ENCODE results near the gene H6PD. TPM values are rescaled to one million over a fixed set of nuclear protein-coding genes. Genes with fewer than 3 reads are reported as not detected.

The H6PD gene
- total RNA-seq, 8 experiments from 2014 or later: 6.8 to 23.4 (median 9.3) TPM

DNA sequence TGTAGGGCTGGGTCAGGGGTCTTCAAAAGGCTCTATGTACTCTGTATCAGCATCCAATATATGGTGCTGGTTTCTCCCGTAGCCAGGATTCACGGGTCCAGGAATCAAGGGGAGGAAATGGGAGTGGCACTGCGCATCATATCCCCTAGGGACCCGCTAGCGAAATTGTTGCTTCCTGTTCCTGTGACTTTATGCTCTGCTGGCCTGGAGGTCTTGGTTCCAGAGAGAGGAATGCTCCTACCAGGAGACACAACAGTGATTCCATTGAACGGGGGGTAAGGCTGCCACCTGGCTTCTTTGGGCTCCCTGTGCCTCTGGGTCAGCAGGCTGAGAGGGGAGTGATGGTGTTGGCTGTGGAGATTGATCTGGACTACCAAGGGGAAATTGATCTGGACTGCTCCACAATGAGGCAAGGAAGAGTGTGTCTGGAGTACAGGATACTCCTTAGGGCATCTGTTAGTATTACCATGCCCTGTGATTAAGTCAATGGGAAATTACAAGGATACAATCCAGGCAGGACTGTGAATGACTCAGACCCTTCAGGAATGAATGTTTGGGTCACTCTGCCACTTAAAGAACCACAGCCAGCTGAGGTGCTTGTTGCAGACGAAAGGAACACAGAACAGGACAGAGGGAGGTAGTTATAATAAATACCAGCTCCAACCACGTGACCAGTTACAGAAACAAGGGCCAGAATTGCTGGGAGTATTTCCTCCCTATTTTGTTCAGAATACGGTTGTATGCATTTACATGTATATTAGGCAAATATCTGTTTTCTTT is 68.4 kb downstream of the H6PD start:
- H3K27ac ChIP-seq: no peak overlapping the region
- in situ Hi-C loops (cut with MboI; ENCODE audit: low pct_unique_long_range_greater_than_20kb in 2 of 9, low sequenced_read_pairs in 9 of 9, unreplicated experiment in 9 of 9): no loop called here
- no peaks in the 10 kb centered on the region for H3K4me1 ChIP-seq (replicated peaks in 1 of 2)
- WGBS, 10 experiments: 20 to 93% (median 67%) methylated on average over 3 to 7 of the region's 9 CpGs
- H3K4me3 ChIP-seq: no peak overlapping the region
- peak; percentile 53 to 84 (median 79) for ATAC-seq (replicated peaks in 6 of 8)

DNA sequence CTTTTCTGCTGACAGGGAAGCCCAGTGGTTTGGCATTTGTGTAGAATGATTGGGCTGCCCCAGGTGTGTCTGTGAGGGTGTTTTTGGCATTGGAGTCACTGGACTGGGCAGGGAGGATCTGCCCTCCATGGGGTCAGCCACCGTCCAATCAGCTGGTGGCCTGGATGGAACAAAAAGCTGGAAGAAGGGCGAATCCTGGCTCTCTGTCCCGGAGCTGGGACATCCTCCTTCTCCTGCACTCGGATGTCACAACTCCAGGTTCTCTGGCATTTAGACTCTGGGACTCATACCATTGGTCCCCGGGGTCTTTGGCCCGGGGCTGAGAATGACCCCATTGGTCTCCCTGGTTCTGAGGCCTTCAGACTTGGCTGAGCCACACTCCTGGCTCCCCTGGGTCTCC is 69.3 kb downstream of the H6PD start:
- Histone ChIP-seq H3K4me1 (replicated peaks in 1 of 2) (no peaks in the 10 kb centered on the region), H3K27ac (no peak overlapping the region), H3K4me3 (no peak overlapping the region)
- in situ Hi-C loops (cut with MboI; ENCODE audit: low pct_unique_long_range_greater_than_20kb in 2 of 9, low sequenced_read_pairs in 9 of 9, unreplicated experiment in 9 of 9): no loop called here
- ATAC-seq (replicated peaks in 6 of 8): no peak
- WGBS, 10 experiments: 46 to 100% (median 83%) methylated on average over 1 to 6 of the region's 6 CpGs; no CpG with 5 or more reads in 3 of the 10 experiments

DNA sequence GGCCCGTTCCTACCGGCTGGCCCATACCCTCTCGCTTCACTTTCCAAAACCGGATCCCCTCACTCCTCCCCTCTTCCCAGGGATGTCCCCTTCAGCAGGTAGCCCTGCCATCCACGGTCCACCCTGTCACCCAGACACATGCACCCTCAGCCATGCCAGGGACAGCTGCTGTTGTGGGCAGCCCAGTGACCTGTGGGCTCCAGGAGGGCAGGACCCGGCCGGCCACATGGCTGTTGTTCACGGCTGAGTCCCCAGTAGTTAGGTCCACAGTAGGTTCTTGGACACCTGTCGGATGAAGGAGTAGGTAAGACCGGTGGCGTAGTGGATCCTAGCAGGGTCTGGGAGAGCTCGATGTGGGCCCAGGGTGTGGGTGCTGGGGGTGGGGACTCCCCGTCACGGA is 70.6 kb downstream of the H6PD start:
- in situ Hi-C loops (cut with MboI; ENCODE audit: low pct_unique_long_range_greater_than_20kb in 2 of 9, low sequenced_read_pairs in 9 of 9, unreplicated experiment in 9 of 9): no loop called here
- WGBS, 10 experiments: 69 to 93% (median 89%) methylated on average over 5 to 10 of the region's 14 CpGs; no CpG with 5 or more reads in 5 of the 10 experiments
- H3K4me1 ChIP-seq (replicated peaks in 1 of 2): no peaks in the 10 kb centered on the region
- no peak overlapping the region for H3K27ac ChIP-seq
- ATAC-seq (replicated peaks in 6 of 8): no peak
- no peak overlapping the region for H3K4me3 ChIP-seq

DNA sequence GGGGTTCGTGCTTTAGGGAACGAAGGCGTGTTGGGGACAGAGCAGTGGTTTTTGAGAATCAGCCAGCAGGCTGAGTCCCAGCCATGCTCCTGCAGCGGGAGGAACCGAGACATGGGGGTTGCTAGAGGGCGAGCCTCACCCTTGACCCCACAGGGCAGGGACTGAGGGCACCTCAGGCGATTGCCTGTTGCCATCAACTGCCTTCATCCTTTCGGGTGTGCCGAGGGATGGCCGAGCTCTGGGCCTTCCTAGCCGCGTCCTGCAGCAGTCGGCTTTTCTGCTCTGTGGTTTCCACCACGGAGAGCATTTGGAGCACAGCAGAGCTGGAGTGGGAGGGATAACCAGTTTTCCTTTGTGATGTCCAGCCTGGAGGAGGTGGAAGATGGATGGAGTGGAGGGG is 71.4 kb downstream of the H6PD start:
- no peak overlapping the region for H3K27ac ChIP-seq
- no peaks in the 10 kb centered on the region for H3K4me1 ChIP-seq (replicated peaks in 1 of 2)
- ATAC-seq (replicated peaks in 6 of 8): no peak
- no peak overlapping the region for H3K4me3 ChIP-seq
- WGBS, 10 experiments: 53 to 100% (median 78%) methylated on average over 2 to 9 of the region's 14 CpGs; no CpG with 5 or more reads in 2 of the 10 experiments
- in situ Hi-C loops (cut with MboI; ENCODE audit: low pct_unique_long_range_greater_than_20kb in 2 of 9, low sequenced_read_pairs in 9 of 9, unreplicated experiment in 9 of 9): no loop called here

DNA sequence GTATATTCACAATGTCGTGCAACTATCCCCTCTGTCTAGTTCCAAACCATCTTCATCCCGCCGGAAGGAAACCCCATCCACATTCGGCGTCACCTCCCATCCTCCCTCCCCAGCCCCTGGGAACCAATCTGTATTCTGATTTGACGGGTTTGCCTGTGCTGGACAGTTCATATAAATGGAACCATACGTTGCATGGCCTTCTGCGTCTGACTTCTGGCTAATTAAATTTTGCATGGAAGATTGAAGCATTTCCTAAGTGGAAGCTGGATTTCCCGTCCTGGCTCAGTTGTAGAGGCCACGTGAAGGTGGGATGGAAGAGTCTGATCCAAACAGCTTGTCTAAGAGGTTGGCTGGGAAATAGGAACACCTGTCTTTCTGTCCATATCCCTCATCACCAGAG is 72.7 kb downstream of the H6PD start:
- peaks cover 0 to 4% of the 10 kb centered on the region in 2 donors for H3K4me1 ChIP-seq (replicated peaks in 1 of 2)
- in situ Hi-C loops (cut with MboI; ENCODE audit: low pct_unique_long_range_greater_than_20kb in 2 of 9, low sequenced_read_pairs in 9 of 9, unreplicated experiment in 9 of 9): no loop called here
- 59 to 100% (median 87%) methylated on average over 1 to 10 of the region's 10 CpGs; no CpG with 5 or more reads in 1 of the 10 experiments for WGBS, 10 experiments
- no peak overlapping the region for H3K4me3 ChIP-seq
- H3K27ac ChIP-seq: no peak overlapping the region
- ATAC-seq (replicated peaks in 6 of 8): no peak

DNA sequence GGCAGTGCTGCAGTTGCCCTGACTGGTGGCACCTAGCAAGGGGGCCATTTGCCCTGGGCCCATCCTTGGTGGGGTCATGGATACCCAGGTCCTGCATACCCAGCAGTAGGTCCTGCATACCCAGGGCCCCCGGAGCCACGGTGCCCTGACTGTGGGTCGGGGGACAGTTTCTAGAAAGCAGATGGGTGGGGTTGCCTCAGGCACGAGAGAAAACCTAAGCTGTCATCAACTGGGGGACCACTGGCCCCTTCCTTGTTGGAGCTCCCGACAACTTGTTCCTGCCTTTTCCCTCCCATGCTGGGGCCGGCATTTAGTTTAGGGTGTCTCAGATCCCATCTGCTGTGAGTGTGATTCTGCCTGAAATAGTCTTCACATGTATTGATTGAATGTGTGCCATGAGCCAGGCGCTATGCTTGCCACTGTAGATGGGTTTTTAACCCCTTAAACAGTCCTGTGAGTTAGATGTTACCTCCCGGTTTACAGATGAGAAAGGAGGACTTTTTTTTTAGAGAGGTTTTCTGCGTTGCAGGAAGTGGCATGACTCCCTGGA is 73.7 kb downstream of the H6PD start:
- peaks cover 0 to 6% of the 10 kb centered on the region in 2 donors for H3K4me1 ChIP-seq (replicated peaks in 1 of 2)
- in situ Hi-C loops (cut with MboI; ENCODE audit: low pct_unique_long_range_greater_than_20kb in 2 of 9, low sequenced_read_pairs in 9 of 9, unreplicated experiment in 9 of 9): no loop called here
- ATAC-seq (replicated peaks in 6 of 8): no peak
- no peak overlapping the region for H3K4me3 ChIP-seq
- H3K27ac ChIP-seq: no peak overlapping the region
- 20 to 100% (median 71%) methylated on average over 1 to 5 of the region's 9 CpGs; no CpG with 5 or more reads in 2 of the 10 experiments for WGBS, 10 experiments

DNA sequence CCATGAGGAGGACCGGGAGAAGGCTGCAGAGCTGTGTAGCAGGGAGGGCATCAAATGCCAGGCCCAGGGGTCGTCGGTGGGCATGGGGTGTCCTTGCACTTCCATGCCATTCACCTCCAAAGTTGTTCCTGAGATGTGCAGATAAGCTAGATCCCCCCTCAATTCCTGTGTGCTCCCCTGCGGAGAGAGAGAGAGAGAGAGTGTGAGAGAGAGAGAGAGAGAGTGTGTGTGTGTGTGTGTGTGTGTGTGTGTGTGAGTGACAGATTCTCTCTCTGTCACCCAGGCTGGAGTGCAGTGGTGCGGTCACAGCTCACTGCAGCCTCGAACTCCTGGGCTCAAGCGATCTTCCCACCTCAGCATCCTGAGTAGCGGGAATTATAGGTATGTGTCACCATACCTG is 74.5 kb downstream of the H6PD start:
- Histone ChIP-seq H3K27ac (no peak overlapping the region), H3K4me3 (no peak overlapping the region), H3K4me1 (replicated peaks in 1 of 2) (peaks cover 0 to 6% of the 10 kb centered on the region in 2 donors)
- 80 to 100% (median 92%) methylated on average over 1 to 5 of the region's 8 CpGs; no CpG with 5 or more reads in 5 of the 10 experiments for WGBS, 10 experiments
- ATAC-seq (replicated peaks in 6 of 8): no peak
- in situ Hi-C loops (cut with MboI; ENCODE audit: low pct_unique_long_range_greater_than_20kb in 2 of 9, low sequenced_read_pairs in 9 of 9, unreplicated experiment in 9 of 9): no loop called here

DNA sequence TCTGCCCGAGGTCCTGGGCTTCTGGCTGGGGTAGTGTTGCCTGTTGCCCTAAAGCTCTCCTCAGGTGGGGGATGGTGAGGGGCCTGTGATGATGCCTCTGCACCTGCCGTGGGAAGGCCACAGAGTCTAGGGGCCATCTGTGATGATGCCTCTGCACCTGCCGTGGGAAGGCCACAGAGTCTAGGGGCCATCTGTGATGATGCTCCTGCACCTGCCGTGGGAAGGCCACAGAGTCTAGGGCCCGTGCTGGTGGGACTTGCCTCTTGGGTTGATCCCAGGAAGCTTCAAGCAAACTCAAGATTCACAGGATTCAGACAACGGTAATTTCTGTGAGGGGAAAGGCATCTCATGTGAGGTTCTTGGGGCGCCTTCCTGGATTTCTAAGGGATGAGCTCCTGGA is 75.4 kb downstream of the H6PD start:
- H3K4me3 ChIP-seq: no peak overlapping the region
- 67 to 100% (median 88%) methylated on average over 2 to 6 of the region's 7 CpGs; no CpG with 5 or more reads in 6 of the 10 experiments for WGBS, 10 experiments
- H3K4me1 ChIP-seq (replicated peaks in 1 of 2): peaks cover 0 to 6% of the 10 kb centered on the region in 2 donors
- in situ Hi-C loops (cut with MboI; ENCODE audit: low pct_unique_long_range_greater_than_20kb in 2 of 9, low sequenced_read_pairs in 9 of 9, unreplicated experiment in 9 of 9): no loop called here
- H3K27ac ChIP-seq: no peak overlapping the region
- no peak for ATAC-seq (replicated peaks in 6 of 8)

DNA sequence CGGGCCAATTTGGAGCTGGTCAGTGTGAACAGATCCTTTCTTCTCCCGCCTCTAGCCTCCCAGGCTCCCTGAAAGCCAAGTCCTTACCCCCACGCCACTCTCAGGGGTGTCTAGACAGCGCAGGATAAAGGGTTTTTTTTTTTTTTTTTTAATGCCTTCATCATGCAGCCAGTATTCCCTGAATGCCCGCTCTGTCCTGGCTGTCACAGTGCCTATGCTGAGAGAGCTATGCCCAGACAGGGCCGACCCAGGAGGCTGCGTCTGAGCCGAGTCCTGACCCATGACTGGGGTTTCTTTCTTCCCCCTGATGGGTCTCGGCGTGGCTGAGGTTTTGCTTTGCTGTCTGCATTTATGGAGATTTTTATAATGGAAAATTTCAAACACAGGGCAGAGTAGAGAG is 76.5 kb downstream of the H6PD start:
- no peak overlapping the region for H3K4me3 ChIP-seq
- ATAC-seq (replicated peaks in 6 of 8): no peak
- 70 to 100% (median 93%) methylated on average over 1 to 9 of the region's 10 CpGs for WGBS, 10 experiments
- peaks cover 0 to 6% of the 10 kb centered on the region in 2 donors for H3K4me1 ChIP-seq (replicated peaks in 1 of 2)
- in situ Hi-C loops (cut with MboI; ENCODE audit: low pct_unique_long_range_greater_than_20kb in 2 of 9, low sequenced_read_pairs in 9 of 9, unreplicated experiment in 9 of 9): no loop called here
- no peak overlapping the region for H3K27ac ChIP-seq

DNA sequence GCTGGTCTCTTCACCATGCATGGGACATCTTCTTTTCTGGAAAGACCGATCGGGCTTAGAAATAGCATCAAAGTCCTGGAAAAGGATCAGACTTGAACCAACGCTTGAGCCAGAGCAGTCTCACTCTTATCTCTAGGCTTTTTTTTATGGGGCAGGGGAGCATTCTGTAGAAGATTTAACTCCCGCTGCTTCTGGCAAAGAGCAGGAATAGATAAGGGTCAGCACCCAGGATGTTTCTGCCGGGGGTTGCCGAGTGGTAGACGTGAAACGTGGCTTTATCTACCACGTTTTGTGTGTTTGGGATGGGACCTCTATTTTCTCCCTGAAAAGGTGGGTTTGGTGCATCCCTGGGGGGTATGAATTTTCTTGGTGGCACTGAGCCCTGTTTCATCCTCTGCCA is 76.9 kb downstream of the H6PD start:
- no peak overlapping the region for H3K27ac ChIP-seq
- no peak overlapping the region for H3K4me3 ChIP-seq
- H3K4me1 ChIP-seq (replicated peaks in 1 of 2): peaks cover 0 to 6% of the 10 kb centered on the region in 2 donors
- WGBS, 10 experiments: 70 to 100% (median 89%) methylated on average over 1 to 9 of the region's 9 CpGs; no CpG with 5 or more reads in 3 of the 10 experiments
- in situ Hi-C loops (cut with MboI; ENCODE audit: low pct_unique_long_range_greater_than_20kb in 2 of 9, low sequenced_read_pairs in 9 of 9, unreplicated experiment in 9 of 9): no loop called here
- ATAC-seq (replicated peaks in 6 of 8): no peak

DNA sequence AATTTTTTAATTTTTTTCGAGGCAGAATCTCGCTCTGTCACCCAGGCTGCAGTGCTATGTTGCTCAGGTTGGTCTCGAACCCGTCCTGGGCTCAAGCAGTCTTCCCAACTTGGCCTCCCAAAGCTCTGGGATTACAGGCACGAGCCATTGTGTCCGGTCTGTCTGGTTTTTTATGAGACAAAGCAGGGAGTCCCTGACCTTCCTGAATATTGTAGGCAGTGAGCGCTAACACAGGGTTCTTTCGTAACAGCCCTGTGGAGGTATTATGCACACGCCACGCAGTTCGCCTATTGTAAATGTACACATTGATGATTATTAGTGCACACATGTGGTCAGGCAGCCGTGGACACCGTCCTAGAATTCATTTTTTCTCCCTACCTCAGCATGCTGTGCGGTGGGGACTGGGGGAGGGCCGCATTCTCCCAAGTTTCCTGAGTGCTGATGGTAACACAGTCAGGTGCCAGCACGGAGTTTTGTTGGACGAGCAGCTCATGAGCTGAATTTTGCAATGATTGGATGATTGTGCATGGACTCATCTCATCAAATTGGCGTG is 77.7 kb downstream of the H6PD start:
- in situ Hi-C loops (cut with MboI; ENCODE audit: low pct_unique_long_range_greater_than_20kb in 2 of 9, low sequenced_read_pairs in 9 of 9, unreplicated experiment in 9 of 9): no loop called here
- 64 to 94% (median 81%) methylated on average over 2 to 16 of the region's 18 CpGs; no CpG with 5 or more reads in 1 of the 10 experiments for WGBS, 10 experiments
- peak in 5 of 8 experiments; percentile 31 to 78 (median 46) for ATAC-seq (replicated peaks in 6 of 8)
- peak overlapping the region in 1 of 2 donors; percentile 20 for H3K27ac ChIP-seq
- H3K4me3 ChIP-seq: no peak overlapping the region
- peaks cover 0 to 6% of the 10 kb centered on the region in 2 donors for H3K4me1 ChIP-seq (replicated peaks in 1 of 2)

DNA sequence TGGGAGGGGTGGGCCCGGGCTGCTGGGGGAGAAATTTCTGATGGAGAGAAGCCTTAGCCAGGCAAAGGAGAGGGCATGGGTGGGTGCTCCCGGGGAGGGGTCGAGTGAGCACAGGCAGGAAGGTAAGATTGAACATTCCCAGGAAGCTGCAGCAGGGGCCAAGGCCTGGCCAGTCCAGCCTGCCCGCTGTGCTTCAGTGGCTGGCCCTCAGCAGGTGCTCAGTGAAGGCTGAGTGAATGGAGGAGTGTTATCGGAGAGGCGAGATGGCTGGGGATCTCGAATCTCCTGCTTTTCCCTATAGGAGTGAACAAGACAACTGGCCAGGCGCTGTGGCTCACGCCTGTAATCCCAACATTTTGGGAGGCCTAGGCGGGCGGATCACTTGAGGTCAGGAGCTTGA is 79.0 kb downstream of the H6PD start:
- no peak for ATAC-seq (replicated peaks in 6 of 8)
- H3K4me1 ChIP-seq (replicated peaks in 1 of 2): peaks cover 0 to 6% of the 10 kb centered on the region in 2 donors
- no peak overlapping the region for H3K4me3 ChIP-seq
- in situ Hi-C loops (cut with MboI; ENCODE audit: low pct_unique_long_range_greater_than_20kb in 2 of 9, low sequenced_read_pairs in 9 of 9, unreplicated experiment in 9 of 9): no loop called here
- no peak overlapping the region for H3K27ac ChIP-seq
- 78 to 100% (median 87%) methylated on average over 1 to 8 of the region's 11 CpGs; no CpG with 5 or more reads in 5 of the 10 experiments for WGBS, 10 experiments

DNA sequence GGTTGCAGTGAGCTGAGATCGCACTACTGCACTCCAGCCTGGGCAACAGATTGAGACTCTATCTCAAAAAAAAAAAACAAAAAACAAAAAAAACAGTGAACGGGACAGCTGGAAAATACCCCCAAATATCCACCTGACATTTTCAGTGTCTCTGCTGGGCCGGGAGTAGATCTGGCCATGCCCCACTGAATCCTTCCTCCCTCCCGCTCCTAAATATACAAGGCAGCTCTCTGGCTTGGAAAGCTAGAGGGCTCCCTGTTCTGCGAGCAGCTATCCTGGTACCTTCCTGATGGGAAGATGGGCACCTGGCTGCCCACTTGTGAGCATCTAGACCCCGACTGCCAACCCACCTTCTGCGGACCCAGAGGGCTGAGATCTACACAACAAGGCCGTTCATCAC is 79.5 kb downstream of the H6PD start:
- in situ Hi-C loops (cut with MboI; ENCODE audit: low pct_unique_long_range_greater_than_20kb in 2 of 9, low sequenced_read_pairs in 9 of 9, unreplicated experiment in 9 of 9): no loop called here
- 24 to 100% (median 76%) methylated on average over 1 to 7 of the region's 8 CpGs; no CpG with 5 or more reads in 3 of the 10 experiments for WGBS, 10 experiments
- Histone ChIP-seq H3K27ac (no peak overlapping the region), H3K4me3 (no peak overlapping the region), H3K4me1 (replicated peaks in 1 of 2) (peaks cover 0 to 6% of the 10 kb centered on the region in 2 donors)
- no peak for ATAC-seq (replicated peaks in 6 of 8)
